Right atrium auricular region (tissue), 2 donors: ENCODE data around the gene SPHKAP. TPM values are rescaled to one million over a fixed set of nuclear protein-coding genes. Genes with fewer than 3 reads are reported as not detected.

Experiments
- DNase-seq: peaks from one replicate; pipeline ENCODE4 v3.0.0-alpha.2; 2019; ENCODE audit warnings: low spot score
- H3K27ac ChIP-seq, 2 donors: fragments of 200-600 bp; sonication (generic); 1 replicate in 1 of 2; 2 replicates in 1 of 2; pipeline ENCODE4 v1.5.1; 2016 to 2019
- H3K27me3 ChIP-seq, 2 donors: fragments of 200-600 bp; sonication (generic); one replicate each; pipeline versions ENCODE4 v1.5.1 to v1.6.0; 2017 to 2019
- H3K36me3 ChIP-seq: fragments of 200-600 bp; sonication (generic); one replicate; pipeline ENCODE4 v1.5.1; 2016
- H3K4me1 ChIP-seq, 2 donors: fragments of 200-600 bp; sonication (generic); one replicate each; pipeline versions ENCODE4 v1.5.1 to v1.6.0; 2017 to 2019
- H3K4me3 ChIP-seq, 2 donors: fragments of 200-600 bp; sonication (generic); 1 replicate in 1 of 2; 2 replicates in 1 of 2; pipeline ENCODE4 v1.5.1; 2017 to 2019; ENCODE audit warnings: mild to moderate bottlenecking in 1 of 2, moderate library complexity in 1 of 2
- H3K9me3 ChIP-seq, 2 donors: fragments of 200-600 bp; sonication (generic); one replicate each; pipeline ENCODE4 v1.5.1; 2019
- total RNA-seq, 2 donors: library from RNA; depleted of rRNA; stranded (reverse); fragments of >200 nt; gene quantifications; one replicate each; pipeline ENCODE4 v1.1.0, GENCODE V29; 2016
- TF ChIP-seq, protein P1 (sequence below), 2 donors: fragments of 200-600 bp; sonication (generic); IDR thresholded peaks; one replicate each; pipeline ENCODE4 v1.5.1; 2019; ENCODE audit warnings: antibody characterized with exemption in 2 of 2

SPHKAP gene
- total RNA-seq, 2 donors from 2014 or later: 23.5 to 75.5 TPM

DNA sequence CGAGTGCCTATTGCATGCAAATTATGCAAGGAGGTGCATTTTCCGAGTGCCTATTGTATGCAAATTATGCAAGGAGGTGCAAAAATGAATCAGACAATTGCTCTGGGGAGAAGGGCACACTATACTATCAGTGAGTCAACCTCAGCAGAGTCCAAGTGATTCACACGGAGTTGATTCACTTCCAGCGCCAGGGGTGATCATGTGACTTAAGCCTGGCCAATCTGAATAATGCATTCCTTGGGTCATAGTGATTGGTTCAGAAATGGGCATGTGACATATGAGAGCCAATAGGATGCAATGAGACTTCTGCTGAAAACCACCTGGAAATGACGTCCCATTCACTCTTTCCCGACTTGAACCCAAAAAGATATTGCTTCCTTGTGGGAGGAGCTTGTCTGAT is 157.9 kb downstream of the SPHKAP start:
- Histone ChIP-seq H3K36me3 (peaks cover 13% of the 10 kb centered on the region), H3K4me1 (no peaks in the 10 kb centered on the region), H3K27me3 (no peaks in the 10 kb centered on the region), H3K27ac (no peak overlapping the region), H3K4me3 (no peak overlapping the region), H3K9me3 (no peaks in the 10 kb centered on the region)
- DNase-seq: no peak
- TF ChIP-seq, protein P1, sequence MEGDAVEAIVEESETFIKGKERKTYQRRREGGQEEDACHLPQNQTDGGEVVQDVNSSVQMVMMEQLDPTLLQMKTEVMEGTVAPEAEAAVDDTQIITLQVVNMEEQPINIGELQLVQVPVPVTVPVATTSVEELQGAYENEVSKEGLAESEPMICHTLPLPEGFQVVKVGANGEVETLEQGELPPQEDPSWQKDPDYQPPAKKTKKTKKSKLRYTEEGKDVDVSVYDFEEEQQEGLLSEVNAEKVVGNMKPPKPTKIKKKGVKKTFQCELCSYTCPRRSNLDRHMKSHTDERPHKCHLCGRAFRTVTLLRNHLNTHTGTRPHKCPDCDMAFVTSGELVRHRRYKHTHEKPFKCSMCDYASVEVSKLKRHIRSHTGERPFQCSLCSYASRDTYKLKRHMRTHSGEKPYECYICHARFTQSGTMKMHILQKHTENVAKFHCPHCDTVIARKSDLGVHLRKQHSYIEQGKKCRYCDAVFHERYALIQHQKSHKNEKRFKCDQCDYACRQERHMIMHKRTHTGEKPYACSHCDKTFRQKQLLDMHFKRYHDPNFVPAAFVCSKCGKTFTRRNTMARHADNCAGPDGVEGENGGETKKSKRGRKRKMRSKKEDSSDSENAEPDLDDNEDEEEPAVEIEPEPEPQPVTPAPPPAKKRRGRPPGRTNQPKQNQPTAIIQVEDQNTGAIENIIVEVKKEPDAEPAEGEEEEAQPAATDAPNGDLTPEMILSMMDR (IDR thresholded peaks at IDR 0.05): no peak

DNA sequence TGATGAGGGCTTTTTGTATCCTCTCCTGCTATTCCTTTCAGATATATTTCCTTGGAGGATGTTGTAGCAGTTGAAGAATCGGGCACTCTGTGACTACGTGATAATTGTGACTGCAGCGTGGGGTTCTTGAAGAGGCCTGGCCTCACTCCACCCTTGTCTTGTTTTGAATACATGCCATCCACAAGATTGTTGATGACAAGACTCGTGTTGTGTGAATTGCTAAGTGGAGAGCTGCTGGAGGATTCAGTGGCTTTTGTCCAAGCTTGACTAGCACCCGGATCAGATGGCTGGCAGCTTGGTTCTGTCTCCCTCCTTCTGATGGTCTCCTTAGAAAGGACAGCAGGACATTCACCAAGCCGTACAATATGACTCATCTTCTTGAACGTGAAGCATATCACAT is 163.2 kb downstream of the SPHKAP start:
- peaks cover 9% of the 10 kb centered on the region for H3K36me3 ChIP-seq
- H3K27me3 ChIP-seq: no peaks in the 10 kb centered on the region
- TF ChIP-seq, protein P1 (IDR thresholded peaks at IDR 0.05): no peak
- no peak overlapping the region for H3K27ac ChIP-seq
- no peak overlapping the region for H3K4me3 ChIP-seq
- DNase-seq: no peak
- no peaks in the 10 kb centered on the region for H3K4me1 ChIP-seq
- no peaks in the 10 kb centered on the region for H3K9me3 ChIP-seq

- no peak for DNase-seq
- H3K9me3 ChIP-seq: no peaks in the 10 kb centered on the region
Measured at GRCh38 chr2:228017784-228018183, 163.7 kb downstream of the SPHKAP start.

DNA sequence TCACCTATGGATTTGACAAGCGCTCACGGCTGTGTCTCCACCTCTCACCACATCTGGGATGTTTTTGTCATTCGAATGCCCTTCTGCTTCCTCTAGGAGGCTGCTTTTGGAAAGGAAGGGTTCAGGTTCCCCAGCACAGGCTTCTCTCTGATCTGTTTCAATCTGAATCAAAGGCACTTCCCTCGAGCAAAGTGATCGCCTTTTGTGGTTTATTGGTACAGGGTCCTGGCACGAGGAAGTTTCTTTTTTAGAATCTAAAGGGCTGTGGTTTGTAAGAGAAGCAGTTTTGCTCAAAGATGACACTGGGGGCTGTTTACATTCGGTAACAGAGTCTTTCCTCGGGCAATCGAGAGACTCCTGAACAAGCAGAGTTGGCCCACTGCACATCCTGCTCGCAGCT is 165.1 kb downstream of the SPHKAP start:
- peaks cover 9% of the 10 kb centered on the region for H3K36me3 ChIP-seq
- H3K4me1 ChIP-seq: no peaks in the 10 kb centered on the region
- DNase-seq: no peak
- no peaks in the 10 kb centered on the region for H3K9me3 ChIP-seq
- H3K4me3 ChIP-seq: no peak overlapping the region
- TF ChIP-seq, protein P1 (IDR thresholded peaks at IDR 0.05): no peak
- no peak overlapping the region for H3K27ac ChIP-seq
- H3K27me3 ChIP-seq: no peaks in the 10 kb centered on the region

More at GRCh38 chr2:228017784-228018183, 163.7 kb downstream of the SPHKAP start:
- Histone ChIP-seq H3K36me3 (peaks cover 9% of the 10 kb centered on the region), H3K27ac (no peak overlapping the region), H3K27me3 (no peaks in the 10 kb centered on the region), H3K4me1 (no peaks in the 10 kb centered on the region), H3K4me3 (no peak overlapping the region)
- TF ChIP-seq, protein P1 (IDR thresholded peaks at IDR 0.05): no peak

GRCh38 chr2:228015741-228016140 is 165.7 kb downstream of the SPHKAP start:
- TF ChIP-seq, protein P1 (IDR thresholded peaks at IDR 0.05): no peak
- H3K9me3 ChIP-seq: no peaks in the 10 kb centered on the region
- H3K4me3 ChIP-seq: no peak overlapping the region
- H3K27ac ChIP-seq: no peak overlapping the region
- no peak for DNase-seq
- peaks cover 8% of the 10 kb centered on the region for H3K36me3 ChIP-seq
- H3K27me3 ChIP-seq: no peaks in the 10 kb centered on the region
- no peaks in the 10 kb centered on the region for H3K4me1 ChIP-seq

GRCh38 chr2:227996366-227996765 is 185.1 kb downstream of the SPHKAP start:
- H3K9me3 ChIP-seq: no peaks in the 10 kb centered on the region
- no peak overlapping the region for H3K27ac ChIP-seq
- DNase-seq: no peak
- no peaks in the 10 kb centered on the region for H3K36me3 ChIP-seq
- no peaks in the 10 kb centered on the region for H3K4me1 ChIP-seq
- no peaks in the 10 kb centered on the region for H3K27me3 ChIP-seq
- no peak overlapping the region for H3K4me3 ChIP-seq
- TF ChIP-seq, protein P1 (IDR thresholded peaks at IDR 0.05): no peak
